Stimulated activated naive CD4-positive, alpha-beta T cell treated with Interleukin-2 at 50 U/mL for 16 hours (primary cell): Measurements from ENCODE around the gene CWC27.

Experiments used
- DNase-seq: peaks from one replicate; lab custom pipeline; 2025; lab: John Stamatoyannopoulos, UW

The CWC27 gene

DNA sequence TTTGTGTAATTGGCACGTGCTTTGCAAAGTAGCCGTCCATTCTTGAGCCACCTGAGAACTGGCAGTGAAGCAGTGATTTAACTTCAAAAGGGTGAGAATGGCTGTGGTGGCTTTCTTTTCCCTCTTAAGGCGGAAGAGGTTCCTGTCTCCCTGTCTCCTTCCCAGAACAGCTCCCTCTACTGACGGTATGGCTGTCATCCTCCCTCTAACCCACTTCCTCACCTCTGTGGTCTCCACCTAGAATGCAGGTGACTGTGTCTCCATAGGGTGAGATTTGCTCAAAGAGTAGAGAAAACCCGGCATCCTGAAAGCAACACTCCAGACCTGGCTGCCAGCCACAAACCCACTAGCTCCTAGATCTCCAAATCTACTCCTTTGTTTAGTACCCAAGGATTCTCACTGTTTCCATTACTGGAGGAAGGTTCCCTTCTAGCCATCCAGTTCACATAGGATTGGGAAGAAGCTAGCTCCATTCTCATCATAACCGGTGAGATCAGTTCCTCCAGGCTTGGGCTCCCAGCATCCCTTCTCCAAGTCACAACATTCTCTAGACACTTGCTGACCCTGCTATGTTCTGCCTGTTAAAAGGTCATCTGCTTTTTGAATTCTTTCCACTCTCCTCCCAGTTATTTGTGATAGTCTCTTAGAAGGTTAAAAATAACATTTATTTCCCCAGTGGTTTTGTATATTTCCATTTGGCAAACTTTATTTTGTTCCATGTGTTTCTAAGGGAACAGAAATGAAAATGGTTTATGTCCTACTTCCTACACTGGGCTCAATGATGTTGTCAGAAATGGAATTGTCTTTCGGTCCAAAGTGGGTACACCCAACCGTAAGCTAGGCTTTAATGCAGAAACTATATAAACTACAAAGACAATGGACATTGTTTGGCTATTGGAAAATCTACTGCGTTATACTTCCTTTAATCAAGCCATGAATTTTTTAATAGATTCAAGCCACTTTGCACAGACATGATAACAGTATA, 269.4 kb downstream of the CWC27 start:
- no peak for DNase-seq

DNA sequence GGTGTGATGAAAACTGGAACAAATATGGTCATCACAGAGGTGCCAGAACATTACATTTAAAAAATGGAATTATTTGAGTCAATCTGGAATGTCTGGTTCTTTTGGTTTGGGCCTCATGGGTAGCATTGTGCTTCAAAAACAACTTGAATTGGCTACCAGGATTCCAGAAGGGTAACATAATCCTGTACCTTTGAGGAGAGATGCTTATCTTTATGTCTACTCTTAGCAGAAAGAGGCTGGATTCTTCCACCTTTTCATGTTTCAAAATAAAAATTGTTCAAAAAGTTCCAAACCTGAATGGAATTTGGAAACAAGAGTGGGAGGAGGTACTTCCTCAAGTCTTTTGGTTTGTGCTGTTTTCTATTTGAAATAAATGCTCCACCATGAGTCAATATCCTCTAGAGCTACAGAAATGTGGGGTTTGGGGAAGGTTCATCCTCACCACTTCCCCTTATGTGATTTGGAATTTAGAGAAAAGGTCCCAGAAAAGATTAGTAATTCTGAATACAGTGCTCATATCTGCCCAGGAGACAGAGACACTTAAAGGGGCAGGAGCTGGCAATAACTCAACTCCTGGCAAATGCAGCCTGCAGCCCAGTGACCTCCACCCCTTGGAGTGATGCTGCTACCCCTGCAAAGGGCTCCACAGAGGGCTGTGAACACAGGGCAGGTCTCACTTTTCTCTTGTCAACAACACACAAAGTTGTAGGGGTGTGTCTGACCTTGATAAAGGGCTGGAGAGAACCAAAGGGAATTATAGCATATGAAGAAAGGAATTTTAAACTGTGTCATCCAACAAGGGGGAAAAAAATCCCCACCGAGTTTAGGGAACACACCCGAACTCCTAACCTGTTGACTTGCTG, 272.8 kb downstream of the CWC27 start:
- DNase-seq = no peak

DNA sequence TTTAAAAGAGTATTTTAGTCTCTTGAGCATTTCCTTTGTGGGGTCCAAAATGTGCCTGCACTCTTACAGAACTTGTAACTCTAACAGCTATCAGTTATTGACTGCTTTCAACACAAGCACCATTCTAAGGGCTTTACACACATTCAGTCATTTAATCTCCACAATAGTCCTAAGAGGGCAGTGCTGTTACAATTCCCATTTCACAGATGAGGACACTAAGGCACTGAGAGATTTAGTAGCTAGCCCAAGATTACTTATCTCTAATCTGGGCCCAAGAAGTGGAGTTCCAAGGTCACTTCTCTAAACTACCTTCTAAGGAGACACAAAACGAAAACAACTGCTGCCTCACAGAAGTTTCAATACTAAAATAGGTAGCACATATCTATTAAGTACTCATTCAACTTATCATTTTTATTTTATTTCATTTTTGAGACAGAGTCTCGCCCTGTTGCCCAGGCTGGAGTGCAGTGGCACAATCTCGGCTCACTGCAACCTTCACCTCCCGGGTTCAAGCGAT, 275.2 kb downstream of the CWC27 start:
- DNase-seq = no peak

DNA sequence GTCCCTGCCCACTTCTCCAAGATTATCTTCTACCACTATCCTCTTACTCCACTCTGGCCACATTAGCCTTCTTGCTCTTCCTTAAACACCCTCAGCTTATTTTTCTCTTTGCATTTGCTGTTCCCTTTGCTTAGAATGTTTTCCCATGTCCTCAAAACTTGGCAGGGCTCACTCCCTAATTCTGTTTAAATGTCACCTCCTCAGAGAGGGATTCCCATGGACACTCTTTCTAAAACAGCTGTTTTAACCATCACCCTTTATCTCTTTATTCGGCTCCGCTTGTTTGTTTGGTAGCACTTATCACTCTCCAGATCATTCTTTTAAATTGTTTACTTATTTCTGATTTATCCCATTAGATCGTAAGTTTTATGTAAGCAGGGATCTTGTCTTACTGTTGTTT, 278.5 kb downstream of the CWC27 start:
- DNase-seq = no peak

DNA sequence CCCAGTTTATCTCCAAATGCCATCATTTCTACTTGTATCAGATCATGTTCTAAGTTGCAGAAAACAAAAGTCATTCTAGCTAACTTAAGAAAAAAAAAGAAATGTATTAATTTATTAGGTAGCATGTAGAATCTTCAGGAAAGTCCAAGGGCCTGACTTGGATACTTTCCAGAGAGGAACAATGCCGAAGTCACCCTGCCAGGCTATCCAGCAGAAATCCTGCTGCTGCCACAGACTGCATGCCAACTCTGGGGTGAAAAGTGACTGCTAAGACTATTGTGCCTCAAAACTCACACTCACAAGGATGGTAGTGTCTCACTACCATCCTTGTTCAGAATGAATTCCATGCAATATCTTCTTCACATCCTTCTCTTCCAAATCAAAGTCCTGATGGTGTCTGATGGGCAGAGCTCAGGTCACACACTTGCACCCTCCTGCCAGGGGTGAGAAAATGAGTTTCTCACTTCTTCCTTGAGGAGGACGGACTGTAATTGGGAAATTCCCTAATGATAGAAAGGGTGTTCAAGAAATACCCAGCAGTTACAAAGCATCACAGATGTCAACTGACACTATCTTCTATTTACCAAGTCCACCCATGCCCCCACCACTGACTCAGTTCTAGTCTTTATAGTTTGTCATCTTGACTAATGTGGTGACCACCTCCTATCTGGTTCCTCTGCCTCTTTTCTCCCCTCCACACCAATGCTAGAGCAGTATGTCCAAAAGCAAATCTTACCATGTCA, 279.4 kb downstream of the CWC27 start:
- DNase-seq = no peak

DNA sequence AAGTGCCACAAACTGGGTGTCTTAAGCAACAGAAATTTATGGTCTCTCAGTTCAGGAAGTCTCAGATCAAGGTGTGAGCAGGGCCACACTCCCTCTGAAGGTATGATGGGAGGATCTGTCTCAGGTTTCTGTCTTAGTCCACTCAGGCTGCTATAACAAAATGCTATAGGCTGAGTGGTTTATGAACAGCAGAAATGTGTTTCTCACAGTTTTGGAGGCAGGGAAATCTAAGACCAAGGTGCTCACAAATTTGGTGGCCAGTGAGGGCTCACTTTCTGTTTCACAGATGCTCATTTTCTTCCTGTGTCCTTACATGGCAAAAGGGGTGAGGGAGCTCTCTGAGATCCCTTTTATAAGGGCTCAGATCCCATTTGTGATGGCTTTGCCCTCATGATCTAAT, 281.4 kb downstream of the CWC27 start:
- no peak for DNase-seq

DNA sequence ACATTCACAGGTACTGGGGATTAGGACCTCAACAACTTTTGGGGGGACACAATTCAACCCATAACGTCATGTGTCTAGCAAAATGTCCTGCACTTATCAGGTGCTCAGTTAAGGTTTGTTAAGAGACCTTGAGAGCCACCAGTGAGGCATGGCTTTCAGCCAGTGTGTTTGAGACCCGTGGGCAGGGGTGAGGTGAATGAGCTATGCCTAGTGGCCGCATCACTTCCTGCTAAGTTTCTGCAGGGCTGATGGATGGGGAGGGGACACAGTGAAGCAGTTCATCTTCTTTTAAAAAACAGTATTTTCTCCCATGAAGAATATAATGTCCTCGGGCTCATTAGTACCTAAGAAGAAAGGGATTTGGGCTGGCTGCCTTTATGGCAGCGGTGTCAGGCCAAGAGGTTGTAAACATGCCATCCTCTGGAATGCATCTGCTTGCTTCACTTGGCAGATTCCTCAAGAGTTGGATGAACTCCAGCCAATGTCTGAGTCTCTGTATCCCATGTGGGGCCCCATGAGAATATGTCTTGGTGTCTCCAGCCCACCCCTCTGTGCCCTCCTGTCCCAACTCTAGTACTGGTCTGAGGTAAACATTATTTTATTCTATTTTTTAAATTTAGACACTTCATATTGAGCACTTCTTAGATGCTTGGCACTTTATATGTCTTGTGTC, 282.2 kb downstream of the CWC27 start:
- DNase-seq = no peak

DNA sequence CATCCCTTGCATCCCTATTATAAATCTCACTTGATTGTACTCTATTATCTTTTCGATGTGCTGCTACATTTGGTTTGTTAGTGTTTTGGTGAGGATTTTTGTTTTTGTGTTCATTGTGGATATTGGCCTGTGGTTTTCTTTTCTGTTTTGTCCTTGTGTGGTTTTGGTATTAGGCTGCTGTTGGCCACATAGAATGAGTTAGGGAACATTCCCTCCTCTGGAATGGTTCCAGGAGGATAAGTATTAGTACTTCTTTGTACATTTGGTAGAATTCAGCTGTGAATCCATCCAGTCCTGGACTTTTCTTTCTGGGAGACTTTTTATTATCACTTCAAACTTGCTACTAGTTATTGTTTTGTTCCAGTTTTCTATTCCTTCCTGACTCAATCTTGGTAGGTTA, 287.2 kb downstream of the CWC27 start:
- DNase-seq = no peak

DNA sequence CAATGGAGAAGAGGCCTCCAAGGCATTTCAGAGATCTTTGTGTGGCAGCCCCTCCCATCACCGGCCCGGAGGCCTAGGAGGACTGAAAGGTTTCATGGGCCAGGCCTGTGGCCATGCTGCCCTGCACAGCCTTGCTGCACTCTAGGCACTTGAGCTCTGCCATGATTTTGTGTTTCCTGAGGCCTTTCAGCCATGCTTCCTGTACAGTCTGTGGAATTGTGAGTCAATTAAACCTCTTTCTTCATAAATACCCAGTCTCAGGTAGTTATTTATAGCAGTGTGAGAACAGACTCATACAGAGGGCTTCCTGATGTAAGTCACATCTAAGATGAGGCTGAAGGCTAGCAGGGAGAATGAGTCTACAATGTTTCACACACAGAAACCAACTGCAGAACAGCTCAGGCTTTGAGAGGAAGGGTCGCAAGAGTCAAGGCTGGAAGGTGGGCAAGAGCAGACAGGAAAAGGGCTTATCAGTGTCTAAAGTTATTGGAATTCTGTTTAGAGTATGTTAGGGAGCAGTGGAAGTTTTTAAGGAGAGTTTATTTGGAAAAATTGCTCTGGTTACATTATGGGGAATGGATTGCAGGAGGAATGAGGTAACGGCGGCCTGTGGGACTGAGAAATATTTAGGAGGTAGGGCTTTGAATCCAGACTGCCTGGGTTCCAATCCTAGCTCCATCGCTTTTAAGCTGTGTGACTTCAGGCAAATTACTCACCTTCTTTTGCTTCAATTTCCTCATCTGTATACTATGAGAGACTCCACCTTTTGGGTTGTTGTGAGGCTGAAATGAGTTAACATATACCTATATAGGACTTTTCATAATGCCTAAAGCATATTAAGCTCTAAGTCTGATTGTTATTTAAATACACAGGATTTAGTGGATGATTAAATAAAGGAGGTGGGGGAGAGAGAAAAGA, 291.2 kb downstream of the CWC27 start:
- DNase-seq = no peak

DNA sequence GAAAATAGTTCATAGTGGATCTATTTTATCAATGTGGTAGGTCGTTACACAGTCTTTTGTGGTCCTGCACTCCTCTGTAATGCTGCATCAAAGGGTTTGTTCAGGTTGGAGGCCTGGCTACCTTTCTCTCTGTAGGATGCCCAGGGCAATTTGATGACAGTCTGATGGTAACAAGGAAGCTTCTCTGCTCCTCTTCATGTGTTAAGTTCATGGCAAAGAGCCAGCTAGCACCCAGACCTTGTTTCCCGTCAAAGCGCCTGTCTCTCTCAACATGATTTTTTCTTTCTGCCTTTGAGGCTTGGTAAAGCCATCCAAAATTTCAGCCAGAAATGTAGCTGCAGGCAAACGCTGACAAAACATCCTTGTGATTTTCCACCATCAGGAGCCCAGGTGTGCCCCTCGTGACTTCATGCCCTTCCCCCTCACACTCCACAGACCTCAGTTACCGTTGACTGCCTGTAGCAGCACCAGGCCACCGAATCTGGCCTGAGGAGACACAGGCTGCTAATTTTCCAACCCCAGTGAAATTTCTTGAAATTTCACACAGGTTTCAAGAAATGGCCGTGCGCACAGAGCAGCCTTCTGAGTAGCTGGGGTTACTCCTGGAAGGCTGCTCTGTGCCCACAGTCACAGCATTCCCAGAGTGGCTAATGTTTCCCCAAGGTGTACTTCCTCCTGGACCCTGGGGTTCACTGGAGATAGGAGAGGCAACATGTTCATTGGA, 292.7 kb downstream of the CWC27 start:
- no peak for DNase-seq

DNA sequence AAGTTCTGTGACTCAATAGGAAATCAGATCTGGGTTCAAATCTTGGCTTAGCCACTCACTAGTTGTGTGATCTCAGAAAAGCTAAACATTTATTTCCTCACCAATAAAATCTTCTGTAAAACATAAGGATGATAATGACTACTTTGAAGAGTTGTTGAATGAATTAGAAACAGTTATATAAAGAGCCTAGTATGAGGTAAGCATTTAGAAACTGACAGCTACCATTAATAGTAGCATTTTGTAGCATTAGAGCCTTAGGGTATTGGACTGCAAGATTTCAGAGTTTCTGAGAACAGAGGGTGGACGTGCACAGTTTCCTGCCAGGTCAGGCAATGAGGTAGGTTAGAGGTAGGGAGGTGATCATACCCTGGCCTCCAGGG, 293.2 kb downstream of the CWC27 start:
- no peak for DNase-seq

DNA sequence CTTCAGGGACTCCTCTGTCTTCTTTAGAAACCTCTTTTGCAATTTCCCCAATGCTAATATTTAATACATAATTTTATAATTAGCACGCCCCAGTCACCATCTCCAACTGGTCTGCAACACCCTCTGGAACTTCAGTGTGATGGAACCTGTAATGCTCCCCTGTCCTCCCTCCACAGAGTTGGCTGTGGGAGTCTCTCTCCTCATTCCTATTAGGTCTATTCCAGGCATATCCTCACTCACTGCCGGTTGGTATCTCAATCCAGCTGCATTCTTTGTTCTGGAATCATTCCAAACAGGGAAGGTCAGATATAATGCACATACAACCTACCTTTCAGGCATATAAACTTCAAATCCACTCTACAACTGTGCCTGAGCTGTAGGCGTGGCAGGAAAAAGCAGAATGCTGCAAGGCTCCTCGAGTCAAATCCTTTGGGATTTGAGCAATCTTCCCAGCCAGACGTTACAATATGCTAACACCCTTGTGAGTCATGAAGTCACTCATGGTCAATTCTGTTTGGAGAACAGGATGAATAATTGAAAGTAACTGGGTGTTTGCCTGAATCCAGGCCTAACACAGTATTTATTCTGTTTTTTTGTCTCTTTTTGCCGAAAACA, 293.8 kb downstream of the CWC27 start:
- DNase-seq = no peak

DNA sequence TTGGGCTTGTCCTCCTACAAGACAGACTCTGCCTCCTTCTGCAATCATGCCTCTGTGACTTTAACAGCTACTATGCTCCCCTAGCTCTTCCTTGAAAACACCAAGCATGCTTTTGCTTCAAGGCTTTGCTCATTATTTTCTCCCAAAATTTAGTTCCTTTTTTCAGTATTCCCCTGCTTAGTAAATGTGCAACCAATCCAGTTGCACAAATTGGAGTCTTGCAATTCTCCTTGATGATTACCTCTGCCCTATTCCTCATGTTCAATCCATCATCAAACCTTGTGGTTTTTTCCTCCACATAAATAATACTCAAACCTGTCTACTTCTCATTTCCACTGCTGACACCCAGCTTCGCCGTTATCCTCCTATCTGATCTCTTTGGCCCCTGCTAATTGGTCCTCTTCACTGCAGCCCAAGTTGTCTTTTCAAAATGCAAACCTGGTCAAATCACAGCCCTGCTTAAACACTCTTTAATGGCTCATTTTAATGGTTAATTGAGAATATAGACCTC, 296.3 kb downstream of the CWC27 start:
- no peak for DNase-seq

DNA sequence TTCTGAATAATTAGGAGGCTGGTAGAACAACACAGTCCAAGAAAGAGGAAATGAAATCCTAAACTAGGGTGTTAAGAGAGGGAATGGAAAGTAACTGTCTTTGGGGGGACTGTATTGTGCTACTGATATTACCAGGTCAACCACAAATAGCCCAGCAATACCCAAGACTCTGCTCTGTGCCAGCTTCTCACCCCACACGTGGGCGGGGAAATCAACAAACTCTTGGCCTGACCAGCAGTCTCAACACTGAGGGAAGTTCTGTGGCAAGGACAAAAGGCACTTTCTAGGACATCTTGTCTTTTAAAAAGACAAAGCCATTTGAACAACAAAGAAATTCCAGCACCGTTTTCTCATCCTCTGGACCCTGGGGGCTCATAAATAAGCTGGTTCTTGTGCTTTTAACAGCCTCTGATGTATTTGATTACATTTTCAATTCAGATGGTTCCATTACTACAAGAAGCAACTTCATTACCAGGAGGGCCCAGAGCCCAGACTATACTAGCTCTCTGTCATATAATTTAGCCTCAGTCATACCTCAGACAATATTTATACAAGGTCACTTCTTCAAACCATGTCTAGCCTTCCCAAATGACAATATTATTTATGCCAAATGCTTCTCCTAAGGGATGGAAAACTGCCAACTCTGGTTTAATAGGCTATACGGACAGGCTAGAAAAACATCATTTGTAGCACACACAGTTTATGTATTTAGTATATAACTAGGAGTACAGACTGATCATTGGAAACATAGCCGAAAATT, 297.8 kb downstream of the CWC27 start:
- no peak for DNase-seq

DNA sequence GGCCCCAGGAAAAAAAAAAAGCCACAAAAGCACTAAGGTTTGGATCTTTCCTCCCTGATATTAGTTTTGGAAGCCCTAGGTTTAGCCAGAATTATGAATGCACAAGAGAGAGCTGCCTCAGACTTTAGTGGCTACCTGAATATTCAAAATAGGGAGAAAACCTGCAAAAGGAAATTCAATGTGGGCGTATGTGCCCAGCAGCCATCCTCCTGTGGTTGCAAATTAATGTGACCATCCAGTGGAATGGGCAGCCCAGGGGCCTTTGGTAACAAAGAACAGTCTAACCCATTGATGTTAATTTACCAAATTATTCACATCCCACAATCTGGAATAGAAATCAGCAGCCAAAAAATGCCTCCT, 298.4 kb downstream of the CWC27 start:
- no peak for DNase-seq
